Upper lobe of right lung (tissue), 1 donor: ENCODE measurements around the gene HDAC4. TPM values are rescaled to one million over a fixed set of nuclear protein-coding genes. Genes with fewer than 3 reads are reported as not detected.

Experiments
- ATAC-seq: fragments of 200-7000 bp; cut with Tn5 transposase; one replicate; pipeline ENCODE4 v1.9.1; 2020; ENCODE audit warnings: mild to moderate bottlenecking, moderate library complexity
- DNase-seq: peaks from one replicate; pipeline ENCODE4 v3.0.0-alpha.2; 2020
- H3K27ac ChIP-seq: fragments of 200-600 bp; one replicate; pipeline ENCODE4 v1.8.0; 2022
- H3K27me3 ChIP-seq: fragments of 200-600 bp; one replicate; pipeline ENCODE4 v1.8.0; 2022; ENCODE audit warnings: mild to moderate bottlenecking
- H3K36me3 ChIP-seq: fragments of 200-600 bp; one replicate; pipeline ENCODE4 v1.8.0; 2022
- H3K4me1 ChIP-seq: fragments of 200-600 bp; one replicate; pipeline ENCODE4 v1.8.0; 2022
- H3K4me3 ChIP-seq: fragments of 200-600 bp; one replicate; pipeline ENCODE4 v1.8.0; 2022; ENCODE audit warnings: mild to moderate bottlenecking
- H3K9me3 ChIP-seq: fragments of 200-600 bp; one replicate; pipeline ENCODE4 v1.8.0; 2022
- intact Hi-C: fragments of 100-400 bp; cut with DNase I; formaldehyde crosslinking; loops from one replicate; pipeline ENCODE4 v1.11.0; 2022
- total RNA-seq: library from RNA; stranded (reverse); fragmentation: NEBNext Ultra II Directional; extraction: Animal tissue kit (Norgen Biotek cat#: 25700); gene quantifications from one replicate; pipeline ENCODE4 v1.2.1, GENCODE V29; 2021
- TF ChIP-seq, protein P1 (sequence below): fragments of 200-600 bp; IDR thresholded peaks from one replicate; pipeline ENCODE4 v1.8.0; 2022; ENCODE audit warnings: antibody characterized with exemption
- donor health status: DM: no; HTN: yes; CAD: no; lungs with severe emphysema.

The HDAC4 gene
- total RNA-seq, 1 donor from 2014 or later: 44.1 TPM

DNA sequence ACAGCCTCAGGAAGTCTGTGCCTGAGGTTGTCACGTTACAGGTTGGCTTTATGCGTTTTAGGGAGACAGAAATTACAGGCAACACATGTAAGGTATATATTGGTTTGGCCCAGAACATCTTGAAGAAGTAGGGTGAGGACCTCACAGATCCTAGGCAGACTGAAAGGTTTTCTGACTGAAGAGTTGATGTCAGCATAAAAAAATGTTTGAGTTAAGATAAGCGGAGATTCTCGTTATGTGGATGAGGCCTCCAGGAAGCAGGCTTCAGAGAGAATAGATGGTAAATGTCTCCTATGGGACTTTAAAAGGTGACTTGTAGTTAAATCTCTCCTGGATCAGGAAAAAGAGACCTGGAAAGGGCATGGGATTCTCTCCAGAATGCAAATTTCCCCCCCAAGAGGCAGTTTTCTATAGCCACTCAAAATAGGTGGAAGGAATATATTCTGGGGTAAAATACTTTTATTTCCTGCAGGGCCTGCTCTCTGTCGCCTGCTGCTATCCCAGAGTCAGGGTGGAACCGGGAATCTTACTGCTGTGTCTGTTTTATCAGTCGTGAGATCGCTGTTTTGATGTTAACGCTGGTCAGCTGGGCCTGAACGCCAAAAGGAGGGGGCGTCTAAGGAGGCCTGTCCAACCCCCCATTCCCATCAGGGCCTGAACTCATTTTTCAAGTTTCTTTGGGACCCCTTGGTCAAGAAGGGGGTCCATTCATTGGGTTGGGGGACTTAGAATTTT is 171.1 kb downstream of the HDAC4 start:
- no peak overlapping the region for H3K4me3 ChIP-seq
- TF ChIP-seq, protein P1, sequence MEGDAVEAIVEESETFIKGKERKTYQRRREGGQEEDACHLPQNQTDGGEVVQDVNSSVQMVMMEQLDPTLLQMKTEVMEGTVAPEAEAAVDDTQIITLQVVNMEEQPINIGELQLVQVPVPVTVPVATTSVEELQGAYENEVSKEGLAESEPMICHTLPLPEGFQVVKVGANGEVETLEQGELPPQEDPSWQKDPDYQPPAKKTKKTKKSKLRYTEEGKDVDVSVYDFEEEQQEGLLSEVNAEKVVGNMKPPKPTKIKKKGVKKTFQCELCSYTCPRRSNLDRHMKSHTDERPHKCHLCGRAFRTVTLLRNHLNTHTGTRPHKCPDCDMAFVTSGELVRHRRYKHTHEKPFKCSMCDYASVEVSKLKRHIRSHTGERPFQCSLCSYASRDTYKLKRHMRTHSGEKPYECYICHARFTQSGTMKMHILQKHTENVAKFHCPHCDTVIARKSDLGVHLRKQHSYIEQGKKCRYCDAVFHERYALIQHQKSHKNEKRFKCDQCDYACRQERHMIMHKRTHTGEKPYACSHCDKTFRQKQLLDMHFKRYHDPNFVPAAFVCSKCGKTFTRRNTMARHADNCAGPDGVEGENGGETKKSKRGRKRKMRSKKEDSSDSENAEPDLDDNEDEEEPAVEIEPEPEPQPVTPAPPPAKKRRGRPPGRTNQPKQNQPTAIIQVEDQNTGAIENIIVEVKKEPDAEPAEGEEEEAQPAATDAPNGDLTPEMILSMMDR: no peak
- peak overlapping the region; percentile 69 for H3K27ac ChIP-seq
- peaks cover 42% of the 10 kb centered on the region for H3K4me1 ChIP-seq
- intact Hi-C loops: no loop called here
- no peaks in the 10 kb centered on the region for H3K9me3 ChIP-seq
- H3K36me3 ChIP-seq: no peaks in the 10 kb centered on the region
- DNase-seq (no peak), ATAC-seq (no peak)
- H3K27me3 ChIP-seq: no peaks in the 10 kb centered on the region

DNA sequence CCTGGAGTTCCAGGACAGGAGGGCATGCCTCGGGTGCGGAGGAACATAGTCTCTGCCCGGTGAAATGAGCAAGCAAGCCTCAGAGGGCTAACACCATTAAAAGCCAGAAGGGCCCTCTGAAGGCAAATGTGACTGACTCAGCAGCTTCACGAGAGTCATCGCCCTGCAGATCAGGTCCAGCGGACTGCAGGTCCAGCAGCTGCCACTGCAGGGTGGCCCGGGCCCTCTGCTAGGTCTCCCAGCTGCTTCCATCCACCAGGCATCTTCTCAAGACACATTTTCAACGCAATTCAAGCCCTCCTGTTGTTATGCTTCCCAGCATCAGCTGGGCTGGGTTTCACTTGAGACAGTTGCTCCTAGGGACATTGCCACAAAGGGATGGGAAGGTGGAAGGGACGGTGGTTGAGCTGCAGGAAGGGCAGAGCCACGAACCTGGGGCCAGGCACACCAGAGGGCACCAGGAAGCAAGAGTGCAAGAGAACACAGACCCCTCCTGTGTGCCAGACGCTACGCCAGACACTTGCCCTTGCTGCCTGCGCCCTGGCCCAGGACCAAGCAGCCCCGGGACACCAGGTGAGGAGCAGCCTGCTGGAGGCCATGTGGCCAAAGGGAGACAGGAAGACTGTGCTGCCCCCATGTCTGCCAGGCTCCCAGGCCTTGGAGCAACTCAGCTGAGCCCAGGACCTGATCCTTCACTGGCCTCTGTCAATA is 173.0 kb downstream of the HDAC4 start:
- no peak overlapping the region for H3K27ac ChIP-seq
- ATAC-seq: no peak
- H3K27me3 ChIP-seq: no peaks in the 10 kb centered on the region
- intact Hi-C loops: no loop called here
- peaks cover 51% of the 10 kb centered on the region for H3K4me1 ChIP-seq
- no peaks in the 10 kb centered on the region for H3K9me3 ChIP-seq
- DNase-seq: no peak
- no peak overlapping the region for H3K4me3 ChIP-seq
- no peaks in the 10 kb centered on the region for H3K36me3 ChIP-seq
- TF ChIP-seq, protein P1: no peak

DNA sequence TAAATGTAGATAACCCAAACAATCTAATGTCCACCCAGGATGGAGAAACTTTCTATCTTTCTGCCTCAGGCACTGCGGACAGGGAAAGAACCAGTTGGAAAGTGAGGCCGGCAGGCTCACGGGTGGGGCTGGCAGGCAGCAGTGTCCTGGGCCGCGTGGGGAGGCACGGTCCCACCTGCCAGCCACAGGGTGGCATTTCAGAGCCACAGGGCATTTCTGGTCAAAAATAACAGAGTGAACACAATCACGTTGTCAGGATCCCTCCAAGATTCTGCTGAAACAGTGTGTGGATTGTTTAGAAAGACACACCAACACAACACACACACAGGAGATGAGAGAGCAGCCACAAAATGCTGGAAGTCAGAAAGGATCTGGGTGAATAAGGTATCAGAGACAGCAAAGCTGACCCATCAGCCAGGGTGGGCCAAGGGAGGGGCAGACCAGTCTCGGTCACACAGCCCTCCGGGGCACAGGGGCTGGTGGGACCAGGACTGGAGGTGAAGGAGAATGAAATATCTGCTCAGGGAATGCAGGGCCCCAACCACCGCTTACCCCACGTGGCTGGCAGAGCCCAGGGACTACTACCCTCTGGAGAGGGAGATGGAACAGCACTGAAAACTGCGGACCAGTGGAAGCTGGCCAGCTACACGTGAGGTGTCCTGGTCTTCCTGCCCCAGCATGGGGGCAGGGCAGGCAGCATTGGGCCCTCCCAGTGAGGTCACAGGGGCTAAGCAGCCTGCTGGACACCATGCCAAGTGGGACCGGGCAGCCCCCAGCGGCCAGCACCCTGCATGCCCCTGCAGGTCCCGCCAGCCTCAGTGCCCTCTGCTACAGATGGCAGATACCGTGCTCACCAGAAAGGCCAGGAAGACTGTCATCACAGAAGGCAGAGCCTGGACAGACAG is 173.9 kb downstream of the HDAC4 start:
- TF ChIP-seq, protein P1: no peak
- Histone ChIP-seq H3K27me3 (no peaks in the 10 kb centered on the region), H3K4me3 (no peak overlapping the region), H3K27ac (peak overlapping the region; percentile 12), H3K36me3 (no peaks in the 10 kb centered on the region), H3K9me3 (no peaks in the 10 kb centered on the region), H3K4me1 (peaks cover 58% of the 10 kb centered on the region)
- no peak for ATAC-seq
- intact Hi-C loops: no loop called here
- no peak for DNase-seq

DNA sequence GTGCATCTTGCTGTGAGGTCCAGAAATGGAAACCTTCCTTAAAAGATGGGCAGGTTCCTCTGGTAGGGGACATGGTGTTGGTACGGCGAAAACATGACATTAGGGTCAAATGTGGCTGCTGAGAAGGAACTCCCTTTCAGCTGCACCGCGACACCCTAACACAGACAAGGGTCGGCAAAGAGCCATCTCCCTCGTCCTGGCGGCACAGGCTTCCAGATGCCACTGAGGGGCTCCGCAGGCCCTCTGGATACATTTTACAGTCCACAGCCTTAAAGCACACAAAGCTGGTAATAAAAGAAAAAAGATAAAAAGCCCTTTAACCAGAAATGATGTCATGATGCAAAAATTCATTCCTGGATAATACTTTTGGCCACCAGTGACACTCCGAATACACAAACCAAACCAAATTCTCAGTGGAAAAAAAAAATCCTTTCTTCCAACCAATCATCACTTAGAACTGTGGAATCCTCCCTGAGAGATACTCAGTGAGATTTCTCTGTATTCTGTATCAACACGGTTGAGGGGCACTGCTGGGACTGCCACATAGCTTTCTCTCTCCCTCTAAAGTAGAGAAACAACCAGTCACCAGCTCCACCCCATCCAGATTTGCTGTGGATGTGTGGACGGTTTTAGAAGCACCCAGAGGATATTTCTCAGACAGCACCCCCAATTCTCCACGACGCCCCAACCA is 174.8 kb downstream of the HDAC4 start:
- intact Hi-C loops: no loop called here
- Histone ChIP-seq H3K4me1 (peaks cover 64% of the 10 kb centered on the region), H3K4me3 (no peak overlapping the region), H3K27ac (peak overlapping the region; percentile 58), H3K36me3 (no peaks in the 10 kb centered on the region), H3K9me3 (no peaks in the 10 kb centered on the region), H3K27me3 (no peaks in the 10 kb centered on the region)
- DNase-seq (no peak), ATAC-seq (no peak)
- TF ChIP-seq, protein P1: no peak

DNA sequence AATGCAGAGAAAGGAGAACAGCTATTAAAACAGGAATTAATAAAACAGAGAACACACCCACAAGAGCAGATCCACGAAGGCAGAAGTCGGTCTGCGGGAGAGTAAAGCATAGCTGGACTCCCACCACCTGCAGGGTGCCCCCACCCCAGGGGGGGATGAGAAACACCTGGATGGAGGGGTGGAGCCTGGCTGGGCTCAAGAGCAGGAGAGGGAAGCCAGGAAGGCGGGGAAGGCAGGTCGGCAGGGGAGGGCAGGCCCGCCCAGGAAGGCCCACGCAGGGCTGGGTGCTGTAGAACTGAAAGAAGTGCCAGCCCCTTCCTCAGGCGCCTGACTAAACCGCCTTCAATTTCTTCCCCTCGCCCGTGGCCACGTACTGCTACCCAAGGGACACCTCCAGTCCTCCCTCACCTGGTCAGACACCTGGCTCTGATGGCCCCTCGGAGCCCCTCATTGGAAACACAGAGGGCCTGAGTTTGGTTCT is 175.4 kb downstream of the HDAC4 start:
- intact Hi-C loops: no loop called here
- H3K9me3 ChIP-seq: no peaks in the 10 kb centered on the region
- H3K27me3 ChIP-seq: no peaks in the 10 kb centered on the region
- H3K4me1 ChIP-seq: peaks cover 63% of the 10 kb centered on the region
- H3K4me3 ChIP-seq: no peak overlapping the region
- H3K36me3 ChIP-seq: no peaks in the 10 kb centered on the region
- DNase-seq (no peak), ATAC-seq (peak; percentile 11)
- TF ChIP-seq, protein P1: no peak
- H3K27ac ChIP-seq: peak overlapping the region; percentile 58
